GM19463 (cell line): Measurements from ENCODE around the gene LVRN.

Experiments
- ATAC-seq: cut with Tn5 transposase; IDR thresholded peaks from one replicate; pipeline ENCODE4 v1.9.1; 2021; ENCODE audit warnings: mild to moderate bottlenecking, moderate library complexity; ENCODE audit not compliant: unreplicated experiment

LVRN gene

DNA sequence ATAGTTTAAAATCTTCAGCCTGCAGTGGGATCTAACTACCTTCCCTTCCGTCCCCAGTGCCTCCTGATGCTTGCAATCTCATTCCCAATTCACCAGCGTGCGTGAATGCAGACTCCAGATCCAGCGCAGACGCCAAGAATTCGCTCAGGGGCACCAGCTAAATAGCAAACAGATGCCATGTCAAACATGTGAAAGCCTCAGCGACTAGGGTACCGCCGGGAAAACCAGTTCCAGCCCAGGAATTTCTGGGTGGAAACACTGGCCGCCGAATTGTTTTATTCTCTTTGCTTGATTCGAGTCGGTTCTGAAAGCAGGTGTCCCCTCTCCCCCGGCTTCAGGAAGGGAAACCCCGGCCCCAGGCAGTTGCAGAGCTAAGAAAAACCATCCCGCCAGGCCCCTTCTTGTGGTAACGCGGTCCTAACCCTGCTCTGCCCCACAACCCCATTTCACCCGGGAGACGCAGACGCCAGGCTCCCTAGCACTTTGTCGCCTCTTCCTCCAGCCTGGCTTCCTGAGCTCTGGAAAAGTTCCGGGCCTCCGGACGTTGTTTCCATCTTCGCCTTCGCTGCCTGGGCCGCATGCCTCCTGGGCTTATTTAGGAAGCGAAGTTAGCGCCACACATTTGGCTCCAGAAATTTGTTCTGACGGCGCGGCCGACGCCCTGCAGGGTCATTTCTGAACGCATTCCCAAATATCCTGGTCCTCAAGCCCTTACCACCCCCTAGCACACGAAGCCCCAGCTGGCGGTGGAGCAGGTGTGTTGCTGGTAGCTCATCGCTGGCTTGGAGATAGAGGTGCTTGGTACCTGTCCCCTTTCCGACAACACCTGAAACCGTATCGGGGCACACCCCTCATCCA is 665 bp upstream of the LVRN start:
- no peak for ATAC-seq

DNA sequence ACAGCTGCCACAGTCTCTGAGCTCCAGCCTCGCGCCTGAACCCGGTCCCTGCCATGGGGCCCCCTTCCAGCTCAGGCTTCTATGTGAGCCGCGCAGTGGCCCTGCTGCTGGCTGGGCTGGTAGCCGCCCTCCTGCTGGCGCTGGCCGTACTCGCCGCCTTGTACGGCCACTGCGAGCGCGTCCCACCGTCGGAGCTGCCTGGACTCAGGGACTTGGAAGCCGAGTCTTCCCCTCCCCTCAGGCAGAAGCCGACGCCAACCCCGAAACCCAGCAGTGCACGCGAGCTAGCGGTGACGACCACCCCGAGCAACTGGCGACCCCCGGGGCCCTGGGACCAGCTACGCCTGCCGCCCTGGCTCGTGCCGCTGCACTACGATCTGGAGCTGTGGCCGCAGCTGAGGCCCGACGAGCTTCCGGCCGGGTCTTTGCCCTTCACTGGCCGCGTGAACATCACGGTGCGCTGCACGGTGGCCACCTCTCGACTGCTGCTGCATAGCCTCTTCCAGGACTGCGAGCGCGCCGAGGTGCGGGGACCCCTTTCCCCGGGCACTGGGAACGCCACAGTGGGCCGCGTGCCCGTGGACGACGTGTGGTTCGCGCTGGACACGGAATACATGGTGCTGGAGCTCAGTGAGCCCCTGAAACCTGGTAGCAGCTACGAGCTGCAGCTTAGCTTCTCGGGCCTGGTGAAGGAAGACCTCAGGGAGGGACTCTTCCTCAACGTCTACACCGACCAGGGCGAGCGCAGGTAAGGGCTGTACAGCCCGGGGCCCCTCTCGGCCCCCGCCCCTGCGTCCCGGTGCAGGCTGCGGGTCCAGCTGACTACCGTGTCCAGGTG is 509 bp downstream of the LVRN start:
- peak; percentile 60 for ATAC-seq

DNA sequence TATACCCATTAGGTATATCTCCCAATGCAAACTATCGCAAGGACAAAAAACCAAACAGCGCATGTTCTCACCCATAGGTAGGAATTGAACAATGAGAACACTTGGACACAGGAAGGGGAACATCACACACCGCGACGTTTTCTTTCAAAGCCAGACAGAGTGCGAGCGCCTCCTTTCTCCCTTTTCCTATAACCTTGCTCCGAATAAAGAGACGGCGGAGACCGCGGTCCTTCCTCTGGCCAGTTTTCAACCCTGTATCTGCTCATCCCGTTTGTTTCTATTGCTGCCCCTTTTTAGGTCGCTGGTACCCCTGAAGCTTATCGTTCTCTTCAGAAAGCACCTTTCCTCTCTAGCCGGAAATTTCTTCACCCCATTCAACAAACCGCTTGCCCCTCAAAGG is 1.3 kb downstream of the LVRN start:
- no peak for ATAC-seq

DNA sequence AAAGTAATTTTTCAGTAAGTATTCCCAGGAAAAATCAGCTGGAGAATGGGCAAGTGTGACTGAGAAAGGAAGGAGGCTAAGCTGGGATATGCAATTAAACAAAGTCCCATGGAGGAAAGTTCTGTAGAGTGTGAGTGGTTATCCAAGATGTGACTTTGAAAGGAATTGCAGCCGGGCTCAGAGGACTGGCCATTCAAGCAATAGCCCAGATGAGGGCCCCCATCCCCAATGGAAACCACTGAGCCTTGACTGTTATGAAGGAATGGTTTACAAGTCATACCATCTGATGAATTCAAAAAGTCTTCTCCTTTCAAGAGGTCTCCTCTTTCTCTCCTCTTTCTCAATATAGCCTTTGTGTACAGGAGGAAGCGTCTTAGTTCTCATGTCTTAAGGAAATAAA is 6.5 kb downstream of the LVRN start:
- ATAC-seq, result no peak

DNA sequence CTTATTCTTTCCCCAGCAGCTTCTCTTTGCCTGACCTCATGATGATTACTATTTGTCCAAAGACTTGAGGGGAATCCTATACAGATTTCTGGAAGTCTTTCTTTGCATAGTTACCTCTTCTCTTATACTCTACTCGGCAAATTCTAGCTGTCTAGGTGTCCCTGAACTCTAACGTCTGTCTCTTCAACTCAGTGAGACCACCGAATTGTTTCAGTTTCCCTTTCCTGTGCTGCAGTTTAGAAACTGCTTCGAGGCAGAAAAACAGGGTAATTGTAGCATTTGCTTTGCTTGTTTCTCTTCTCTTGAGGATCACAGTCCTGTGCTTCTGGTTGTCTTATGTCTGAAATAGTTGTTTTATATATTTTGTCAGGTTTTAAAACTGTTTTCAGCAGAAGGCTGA is 14.8 kb downstream of the LVRN start:
- peak; percentile 87 for ATAC-seq

DNA sequence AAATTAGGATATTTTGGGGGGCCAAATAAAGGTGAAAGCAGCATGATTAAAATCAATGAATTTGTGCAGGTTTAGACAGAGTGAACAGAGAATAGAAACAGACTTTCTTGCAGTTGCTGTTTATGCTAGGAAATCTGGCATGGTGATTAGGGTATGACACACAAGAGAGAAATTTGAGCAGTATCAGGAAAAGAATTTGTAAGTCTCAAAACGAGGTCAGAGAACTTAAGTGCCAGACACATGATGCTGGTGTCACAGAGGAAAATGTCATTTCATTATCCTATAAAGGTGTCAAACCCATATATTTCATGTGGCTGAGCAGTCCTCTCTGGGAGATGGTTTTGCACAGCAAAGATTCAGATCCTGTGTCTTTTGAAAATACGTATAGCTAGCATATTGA is 15.7 kb downstream of the LVRN start:
- ATAC-seq, result no peak

DNA sequence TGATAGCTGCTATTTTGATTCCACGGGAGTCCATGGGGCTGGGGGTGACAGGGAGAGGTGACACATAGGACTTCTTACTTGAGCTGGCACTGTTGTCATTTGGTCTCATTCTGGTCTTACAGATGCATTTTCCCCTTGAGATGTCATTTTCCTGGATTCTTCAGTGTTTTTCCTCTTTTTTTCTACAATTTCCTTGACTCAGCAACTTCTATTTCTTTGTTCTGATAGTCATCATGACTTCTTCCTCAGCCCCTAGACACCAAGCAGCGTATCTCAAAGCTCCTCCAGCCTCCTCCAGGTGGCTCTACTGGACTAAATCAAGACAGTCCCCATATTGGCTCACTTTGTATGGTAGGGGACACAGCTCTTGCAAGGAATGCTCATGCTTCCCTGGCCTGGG is 16.5 kb downstream of the LVRN start:
- ATAC-seq, result no peak

DNA sequence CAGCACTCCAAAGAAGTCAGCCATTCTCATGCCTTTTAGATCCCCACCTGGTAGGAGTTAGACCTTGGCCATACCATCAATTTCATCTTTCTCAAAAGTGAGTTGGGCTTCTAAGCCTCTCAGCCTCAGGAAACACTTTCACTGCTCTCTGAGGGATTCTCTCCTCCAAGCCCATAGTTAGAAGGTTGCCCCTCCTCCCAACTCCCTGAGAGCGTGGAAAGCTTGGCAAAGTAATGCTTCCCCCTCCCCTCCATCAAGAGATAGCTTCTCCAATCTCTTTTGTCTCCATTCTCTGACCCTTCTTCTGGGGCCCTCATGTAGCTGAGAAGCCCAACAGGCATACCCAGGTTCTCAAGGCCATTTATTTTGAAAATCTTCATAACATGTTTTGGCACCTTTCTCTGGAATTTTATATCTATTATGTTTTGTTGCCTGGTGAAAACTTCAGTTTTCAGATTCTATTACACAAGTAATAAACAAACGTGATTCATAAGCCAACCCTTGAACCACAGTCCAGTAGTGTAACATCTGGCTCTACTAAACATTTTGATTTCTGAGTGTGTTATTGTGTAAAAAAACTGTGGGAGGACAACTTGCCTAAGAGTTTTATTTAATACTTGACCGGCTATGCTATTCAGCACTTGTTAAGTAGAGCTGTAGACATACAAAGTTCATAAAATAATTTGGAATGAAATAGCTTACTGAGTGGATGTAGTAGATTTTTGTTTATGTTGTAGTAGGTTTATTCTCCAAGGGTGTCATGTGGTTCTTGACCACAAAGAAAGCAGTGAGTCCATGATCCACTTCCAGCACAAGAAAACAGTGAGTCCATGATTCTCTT is 17.1 kb downstream of the LVRN start:
- ATAC-seq, result no peak

DNA sequence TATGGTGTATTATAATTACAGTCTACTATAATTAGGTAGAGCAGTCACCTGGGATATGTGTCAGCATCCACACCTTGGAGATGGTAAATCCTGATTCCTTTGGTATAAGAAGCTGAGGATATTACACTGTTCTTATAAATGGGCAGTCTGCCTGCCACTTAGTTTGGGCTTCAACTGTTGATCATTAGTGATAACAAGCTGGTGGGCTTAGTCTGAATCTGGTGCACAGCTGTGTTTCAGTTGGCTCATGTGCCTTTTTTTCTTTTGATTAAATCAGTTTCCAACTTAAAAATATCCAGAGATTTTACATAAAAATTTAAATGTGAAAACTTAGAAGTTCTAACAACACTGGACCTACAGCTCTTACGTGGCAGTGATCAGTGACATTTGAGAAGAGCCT is 21.2 kb downstream of the LVRN start:
- ATAC-seq, result no peak

DNA sequence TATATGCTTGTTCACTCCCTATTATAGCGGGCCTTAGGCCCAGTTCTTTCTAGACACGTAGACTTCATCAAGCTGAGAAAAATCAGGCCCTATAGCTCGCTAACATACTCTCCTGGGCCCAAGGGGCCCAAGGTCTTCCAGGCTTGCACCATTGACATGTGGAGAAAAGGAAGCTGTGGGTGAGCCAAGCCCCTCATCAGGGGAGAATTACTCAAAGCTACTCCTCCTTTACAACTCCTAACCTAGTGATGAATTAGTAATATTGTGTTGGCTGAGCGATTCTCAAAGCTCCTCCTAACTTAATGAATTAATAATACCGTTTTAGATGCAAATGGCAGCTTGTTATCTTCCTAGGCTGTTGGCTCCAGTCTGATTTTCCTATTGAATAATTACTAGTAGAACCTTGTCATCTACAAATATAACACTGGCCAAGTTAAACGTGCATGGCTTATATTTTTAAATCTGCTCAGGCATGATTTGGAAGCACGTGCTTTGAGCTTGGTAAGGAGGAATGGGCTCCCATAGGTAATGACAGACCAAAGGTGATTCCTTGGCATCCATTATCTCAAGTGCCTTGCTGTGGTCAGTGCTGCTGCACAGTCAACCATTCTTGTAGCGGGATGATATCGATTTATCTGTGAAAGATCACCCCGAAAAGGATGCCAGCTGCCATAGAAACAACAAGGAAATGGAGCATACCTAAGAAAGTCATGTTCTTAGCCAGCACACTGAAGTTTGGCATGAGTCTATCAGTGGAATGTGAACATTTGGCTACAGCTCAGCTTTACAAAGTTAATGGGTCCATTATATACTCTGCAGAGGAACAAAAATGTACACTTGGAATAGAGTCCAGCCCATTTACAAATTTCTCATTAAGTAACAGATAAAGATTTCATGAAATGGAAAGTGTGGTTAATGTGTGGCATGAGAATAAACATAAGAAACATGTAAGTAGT is 23.8 kb downstream of the LVRN start:
- no peak for ATAC-seq

DNA sequence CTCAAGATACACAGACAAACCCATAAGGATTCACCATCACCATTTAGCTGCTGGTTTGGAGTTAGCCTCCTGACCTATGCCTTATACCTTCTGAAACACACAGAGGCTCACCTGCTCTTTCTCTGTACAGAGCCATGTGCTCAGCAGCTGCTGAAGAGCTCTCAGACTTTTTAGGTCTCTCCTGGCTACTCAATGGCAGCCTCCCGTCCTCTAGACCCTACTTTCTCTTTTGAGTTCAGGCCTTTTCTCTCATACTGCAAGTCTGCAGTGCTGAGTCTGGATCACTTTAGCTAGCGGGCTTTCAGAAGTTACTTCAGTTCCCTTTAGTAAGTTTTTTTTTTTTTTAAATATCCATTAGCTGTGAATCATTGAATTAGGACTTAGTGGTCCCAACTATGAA is 25.7 kb downstream of the LVRN start:
- no peak for ATAC-seq

DNA sequence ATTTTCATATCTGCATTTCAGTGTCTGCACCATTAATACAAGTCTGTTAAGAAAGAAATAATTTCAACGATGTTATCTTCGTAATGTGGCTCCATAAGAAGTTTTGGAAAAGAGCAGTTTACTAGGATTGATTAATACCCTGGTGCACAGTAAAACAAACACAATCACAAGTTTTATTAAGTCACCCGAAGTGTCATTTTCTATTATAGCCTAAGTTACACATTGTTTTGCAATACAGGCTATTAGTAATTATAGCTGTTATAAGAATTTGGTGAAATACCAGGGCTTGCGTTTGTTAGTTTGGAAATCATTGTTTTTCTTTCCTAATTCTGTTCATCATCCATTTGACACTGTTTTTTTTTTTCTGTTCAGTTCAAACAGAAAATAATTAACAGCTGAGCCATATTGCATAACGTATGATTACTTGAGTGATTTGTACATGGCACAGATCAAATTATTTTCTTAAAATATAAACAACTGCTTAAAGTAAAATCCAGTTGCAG is 30.6 kb downstream of the LVRN start:
- ATAC-seq, result no peak

DNA sequence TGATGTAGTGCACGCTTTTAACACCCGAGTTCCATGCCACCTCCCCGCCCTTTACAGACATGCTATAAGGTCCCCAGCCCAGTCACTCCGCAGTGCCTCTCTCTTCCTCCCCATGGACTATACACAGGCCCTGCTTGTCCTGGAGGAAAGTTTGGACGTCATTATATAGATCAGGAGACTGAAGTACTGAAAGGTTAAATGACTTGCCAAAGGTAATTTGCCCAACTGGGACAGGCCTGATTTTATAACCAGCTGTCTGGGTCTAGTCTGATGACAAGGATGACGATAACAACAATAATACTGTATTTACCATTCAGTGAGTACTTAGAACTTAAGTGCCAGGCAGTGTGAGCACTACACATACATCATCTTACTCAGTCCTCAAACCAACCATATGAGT is 33.1 kb downstream of the LVRN start:
- no peak for ATAC-seq

DNA sequence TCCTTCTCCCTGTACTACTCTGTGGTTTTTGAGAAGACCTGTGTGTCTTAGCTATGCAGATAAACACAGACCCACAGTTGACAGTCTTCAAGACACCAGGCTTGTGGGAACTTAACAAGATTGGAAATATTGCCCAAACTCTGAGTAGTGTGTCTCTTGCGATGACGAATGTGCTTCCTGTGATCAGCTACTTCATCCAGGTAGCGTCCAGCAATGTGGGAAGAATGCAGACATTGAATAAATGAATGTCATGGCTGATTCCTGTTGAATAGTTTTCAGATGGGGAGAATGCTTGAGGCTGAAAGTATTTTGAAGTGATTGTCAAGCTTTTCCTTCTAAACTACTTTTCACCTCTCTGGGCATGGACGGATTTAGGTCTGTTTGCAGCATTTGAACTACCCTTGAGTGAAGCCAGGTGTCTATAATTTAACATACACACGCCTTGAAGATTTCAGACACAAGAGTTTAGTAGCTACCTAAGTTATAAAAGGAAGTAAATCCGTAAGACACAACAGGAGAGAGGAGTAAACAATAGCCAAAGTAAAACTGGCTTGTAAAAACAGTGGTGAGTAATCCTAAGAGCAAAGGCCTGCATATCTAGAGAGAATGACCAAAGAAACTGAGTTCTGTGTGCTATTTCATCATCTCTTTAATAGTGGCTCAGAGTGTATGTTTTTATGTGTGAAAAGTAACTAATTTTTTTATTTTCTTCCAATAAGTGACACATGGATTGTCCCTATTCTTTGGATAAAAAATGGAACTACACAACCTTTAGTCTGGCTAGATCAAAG is 40.0 kb downstream of the LVRN start:
- no peak for ATAC-seq

DNA sequence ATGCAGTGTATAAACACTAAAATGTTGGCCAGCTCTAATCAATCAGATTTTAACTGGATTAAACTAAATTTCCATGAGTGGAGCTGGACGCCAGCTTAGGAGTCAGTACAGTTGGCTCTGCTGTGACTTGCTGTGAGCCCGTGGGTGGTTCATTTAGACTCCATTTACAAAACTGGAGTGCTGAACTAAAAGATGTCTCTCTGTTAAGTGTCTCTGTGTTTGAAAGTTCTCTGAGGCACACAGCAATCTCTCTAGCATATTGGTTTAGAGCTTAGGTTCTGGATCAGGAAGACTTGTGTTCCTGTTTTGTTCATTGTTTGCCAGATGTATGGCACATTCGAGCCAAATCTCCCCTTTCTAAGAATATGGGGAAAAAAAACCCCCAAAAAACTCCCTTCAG is 42.0 kb downstream of the LVRN start:
- no peak for ATAC-seq

DNA sequence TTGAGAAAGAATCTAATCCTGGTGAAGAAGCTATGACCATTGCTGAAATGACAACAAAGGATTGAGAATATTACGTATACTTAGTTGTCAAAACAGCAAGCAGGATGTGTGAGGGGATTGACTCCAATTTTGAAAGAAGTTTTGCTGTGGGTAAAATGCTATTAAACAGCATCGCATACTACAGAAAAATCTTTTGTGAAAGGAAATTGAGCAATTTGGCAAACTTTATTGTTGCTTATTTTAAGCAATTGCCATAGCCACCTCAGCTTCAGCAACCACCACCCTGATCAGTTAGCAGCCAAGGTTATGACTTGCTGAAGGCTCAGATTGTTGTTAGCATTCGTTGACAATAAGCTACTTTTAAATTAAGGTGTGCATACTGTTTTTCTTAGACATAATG is 47.5 kb downstream of the LVRN start:
- no peak for ATAC-seq

DNA sequence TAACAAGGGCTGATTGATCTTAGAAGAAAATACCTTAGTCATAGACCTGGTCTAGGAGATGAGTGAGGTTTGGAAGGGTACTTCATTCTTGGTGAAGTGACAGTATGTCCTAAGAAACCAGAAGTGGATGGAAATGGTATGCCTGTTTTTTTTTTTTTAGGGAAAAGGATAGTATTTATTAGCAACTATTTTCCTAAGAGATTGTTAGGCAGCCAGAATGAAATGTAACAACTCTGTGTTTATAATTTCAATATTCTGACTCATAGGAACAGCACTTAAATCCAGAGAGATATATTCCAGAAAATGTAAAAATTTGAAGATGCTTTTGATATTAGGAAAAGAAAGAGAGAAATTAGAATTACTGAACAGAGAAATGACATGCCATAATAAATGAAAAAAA is 48.8 kb downstream of the LVRN start:
- ATAC-seq, result no peak

DNA sequence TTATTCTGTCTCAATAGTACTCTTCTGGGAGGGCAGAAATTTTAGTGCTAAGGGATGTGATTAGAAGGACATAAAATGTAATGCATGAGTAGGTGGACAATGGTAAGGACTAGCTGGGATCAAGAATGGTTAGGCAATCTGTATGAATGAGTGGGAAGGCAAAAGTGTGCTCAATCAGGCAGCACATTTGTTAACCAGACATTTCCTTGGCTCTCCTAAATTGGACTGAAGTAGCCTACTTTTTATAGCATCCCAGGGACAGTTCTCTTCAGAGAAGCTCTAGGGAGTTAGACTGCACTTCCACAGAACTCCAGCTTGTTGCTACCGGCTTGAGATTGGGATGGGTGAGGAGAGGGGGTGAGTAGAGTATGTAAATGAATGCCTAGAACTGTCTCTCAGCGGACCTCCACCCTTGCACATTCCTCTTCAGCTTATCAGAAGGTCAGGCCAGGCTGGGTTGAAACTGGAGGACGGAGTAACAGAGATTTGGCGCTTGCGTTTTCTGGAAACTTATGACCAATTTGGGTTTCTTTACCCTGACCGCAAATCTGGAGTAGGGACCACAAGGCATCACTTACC is 51.0 kb downstream of the LVRN start:
- ATAC-seq, result no peak

DNA sequence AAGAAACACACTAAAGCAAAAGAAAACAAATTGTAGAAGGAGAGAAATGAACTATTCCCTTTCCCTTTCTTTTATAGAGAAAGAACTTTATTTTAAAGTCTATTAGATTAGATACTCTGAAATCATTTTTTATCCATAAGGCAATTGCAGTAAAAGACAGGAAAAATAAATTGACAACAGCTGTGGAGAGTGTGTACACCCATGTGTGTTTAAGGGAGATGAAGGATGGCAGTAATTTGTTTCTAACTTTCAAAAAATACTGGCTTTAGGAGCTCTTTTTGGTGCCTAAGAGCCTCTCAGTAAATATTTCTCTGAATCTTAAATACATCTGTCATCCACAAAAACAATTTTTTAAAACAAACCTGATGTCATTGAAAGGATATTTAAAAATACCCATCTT is 51.7 kb downstream of the LVRN start:
- no peak for ATAC-seq
